GM12892 (cell line): ENCODE results near the gene GOT1.

Experiments
- POLR2A ChIP-seq: IDR thresholded peaks from 2 replicates; pipeline ENCODE4 v1.6.1; 2011; ENCODE audit warnings: low read depth, low read length, control low read depth
- POLR2AphosphoS5 ChIP-seq: IDR thresholded peaks from 2 replicates; pipeline ENCODE4 v1.6.1; 2011; ENCODE audit warnings: low read depth, low read length, control low read depth
- TAF1 ChIP-seq: IDR thresholded peaks from 2 replicates; pipeline ENCODE4 v1.6.1; 2011; ENCODE audit warnings: low read depth, mild to moderate bottlenecking, control low read depth, low read length, borderline replicate concordance

- TF ChIP-seq POLR2AphosphoS5 (no peak), TAF1 (no peak), POLR2A (no peak)
Measured at GRCh38 chr10:99451499-99451788, 21.0 kb upstream of the GOT1 start.
